Upper lobe of left lung (tissue), 6 donors: Measurements from ENCODE around the gene RHOU. TPM values are rescaled to one million over a fixed set of nuclear protein-coding genes. Genes with fewer than 3 reads are reported as not detected.

Experiments
- ATAC-seq, 2 donors: fragments of 200-7000 bp; cut with Tn5 transposase; one replicate each; pipeline ENCODE4 v1.9.1; 2022; ENCODE audit warnings: mild to moderate bottlenecking in 2 of 2, moderate library complexity in 2 of 2; ENCODE audit not compliant: low FRiP score in 2 of 2
- DNase-seq, 2 donors: peaks; one replicate each; pipeline ENCODE4 v3.0.0-alpha.2; 2019 to 2020
- H3K27ac ChIP-seq, 4 donors: fragments of 200-600 bp; sonication (generic); one replicate each; pipeline ENCODE4 v1.5.1; 2016 to 2019
- H3K27me3 ChIP-seq, 4 donors: fragments of 200-600 bp; sonication (generic); one replicate each; pipeline ENCODE4 v1.5.1; 2017 to 2019
- H3K36me3 ChIP-seq, 4 donors: fragments of 200-600 bp; sonication (generic); one replicate each; pipeline ENCODE4 v1.5.1; 2016 to 2019
- H3K4me1 ChIP-seq, 4 donors: fragments of 200-600 bp; sonication (generic); one replicate each; pipeline ENCODE4 v1.5.1; 2018 to 2019
- H3K4me3 ChIP-seq, 4 donors: fragments of 200-600 bp; sonication (generic); one replicate each; pipeline ENCODE4 v1.5.1; 2017 to 2019; ENCODE audit warnings: mild to moderate bottlenecking in 2 of 4, moderate library complexity in 1 of 4
- H3K9me3 ChIP-seq, 4 donors: fragments of 200-600 bp; sonication (generic); one replicate each; pipeline ENCODE4 v1.5.1; 2018 to 2019
- EP300 ChIP-seq, 4 donors: sonication (generic); formaldehyde crosslinking; IDR thresholded peaks; one replicate each; pipeline ENCODE4 v1.5.1; 2017; ENCODE audit warnings: antibody characterized with exemption in 4 of 4, control low read depth in 2 of 4
- POLR2A ChIP-seq, 4 donors: fragments of 450-650 bp; IDR thresholded peaks; one replicate each; pipeline ENCODE4 v1.5.1; 2016 to 2017; ENCODE audit warnings: antibody characterized with exemption in 4 of 4, mild to moderate bottlenecking in 2 of 4
- POLR2AphosphoS5 ChIP-seq, 2 donors: sonication (generic); formaldehyde crosslinking; IDR thresholded peaks; one replicate each; pipeline ENCODE4 v1.5.1; 2017; ENCODE audit warnings: antibody characterized with exemption in 2 of 2
- WGBS, 2 donors: methylation state at CpG; one replicate each; pipeline ENCODE4 v1.1.5; 2017 to 2018; 5-methylcytosine and 5-hydroxymethylcytosine counted together
- total RNA-seq, 6 donors: library from RNA; depleted of rRNA in 4 of 6; stranded (reverse); fragments of >200 nt in 4 of 6; gene quantifications; one replicate each; pipeline versions ENCODE4 v1.1.0 to v1.2.1, GENCODE V29; 2016 to 2021
- TF ChIP-seq, protein P1 (sequence below), 6 experiments: fragments of 450-650 bp in 4 of 6; fragments of 200-600 bp in 2 of 6; sonication (generic) in 2 of 6; IDR thresholded peaks; one replicate each; pipeline ENCODE4 v1.5.1; 2016 to 2019; ENCODE audit warnings: antibody characterized with exemption in 6 of 6
- donor health status: DM: no; HTN: no; CAD: no; lungs with moderate emphysema.
- donor health status: DM: no; HTN: yes; CAD: no; lungs with severe emphysema.

Gene RHOU
- total RNA-seq, 6 donors from 2014 or later: 11.0 to 44.9 (median 18.7) TPM

GRCh38 chr1:228793032-228793431 lies 57.8 kb downstream of the RHOU start:
- ATAC-seq (no peak), DNase-seq (no peak)
- Histone ChIP-seq H3K27ac (no peak overlapping the region), H3K9me3 (no peaks in the 10 kb centered on the region), H3K27me3 (no peaks in the 10 kb centered on the region), H3K36me3 (no peaks in the 10 kb centered on the region), H3K4me1 (peaks cover 0 to 4% (median 0%) of the 10 kb centered on the region in 4 donors), H3K4me3 (no peak overlapping the region)
- WGBS, 2 donors: 76 to 78% methylated on average over 2 of the region's 2 CpGs
- TF ChIP-seq POLR2AphosphoS5 (IDR thresholded peaks at IDR 0.05) (no peak), POLR2A (IDR thresholded peaks at IDR 0.05) (no peak), EP300 (IDR thresholded peaks at IDR 0.05) (no peak)
- TF ChIP-seq, protein P1, sequence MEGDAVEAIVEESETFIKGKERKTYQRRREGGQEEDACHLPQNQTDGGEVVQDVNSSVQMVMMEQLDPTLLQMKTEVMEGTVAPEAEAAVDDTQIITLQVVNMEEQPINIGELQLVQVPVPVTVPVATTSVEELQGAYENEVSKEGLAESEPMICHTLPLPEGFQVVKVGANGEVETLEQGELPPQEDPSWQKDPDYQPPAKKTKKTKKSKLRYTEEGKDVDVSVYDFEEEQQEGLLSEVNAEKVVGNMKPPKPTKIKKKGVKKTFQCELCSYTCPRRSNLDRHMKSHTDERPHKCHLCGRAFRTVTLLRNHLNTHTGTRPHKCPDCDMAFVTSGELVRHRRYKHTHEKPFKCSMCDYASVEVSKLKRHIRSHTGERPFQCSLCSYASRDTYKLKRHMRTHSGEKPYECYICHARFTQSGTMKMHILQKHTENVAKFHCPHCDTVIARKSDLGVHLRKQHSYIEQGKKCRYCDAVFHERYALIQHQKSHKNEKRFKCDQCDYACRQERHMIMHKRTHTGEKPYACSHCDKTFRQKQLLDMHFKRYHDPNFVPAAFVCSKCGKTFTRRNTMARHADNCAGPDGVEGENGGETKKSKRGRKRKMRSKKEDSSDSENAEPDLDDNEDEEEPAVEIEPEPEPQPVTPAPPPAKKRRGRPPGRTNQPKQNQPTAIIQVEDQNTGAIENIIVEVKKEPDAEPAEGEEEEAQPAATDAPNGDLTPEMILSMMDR (IDR thresholded peaks at IDR 0.05): no peak

- no peak overlapping the region for H3K27ac ChIP-seq
- 78 to 84% methylated on average over 1 of the region's 1 CpG for WGBS, 2 donors
- no peak overlapping the region for H3K4me3 ChIP-seq
- TF ChIP-seq POLR2A (IDR thresholded peaks at IDR 0.05) (no peak), EP300 (IDR thresholded peaks at IDR 0.05) (no peak), POLR2AphosphoS5 (IDR thresholded peaks at IDR 0.05) (no peak)
- TF ChIP-seq, protein P1 (IDR thresholded peaks at IDR 0.05): no peak
- no peak for DNase-seq
- no peaks in the 10 kb centered on the region for H3K9me3 ChIP-seq
- no peak for ATAC-seq
- H3K27me3 ChIP-seq: no peaks in the 10 kb centered on the region
- H3K4me1 ChIP-seq: peaks cover 0 to 9% (median 4%) of the 10 kb centered on the region in 4 donors
- H3K36me3 ChIP-seq: no peaks in the 10 kb centered on the region
These were observed 58.9 kb downstream of the RHOU start for GRCh38 chr1:228794173-228794572.

GRCh38 chr1:228794810-228795209 lies 59.5 kb downstream of the RHOU start:
- no peak overlapping the region for H3K27ac ChIP-seq
- DNase-seq (no peak), ATAC-seq (no peak)
- 85 to 89% methylated on average over 5 of the region's 5 CpGs for WGBS, 2 donors
- peaks cover 0 to 9% (median 4%) of the 10 kb centered on the region in 4 donors for H3K4me1 ChIP-seq
- H3K36me3 ChIP-seq: no peaks in the 10 kb centered on the region
- no peaks in the 10 kb centered on the region for H3K9me3 ChIP-seq
- TF ChIP-seq, protein P1 (IDR thresholded peaks at IDR 0.05): no peak
- TF ChIP-seq EP300 (IDR thresholded peaks at IDR 0.05) (no peak), POLR2A (IDR thresholded peaks at IDR 0.05) (no peak), POLR2AphosphoS5 (IDR thresholded peaks at IDR 0.05) (no peak)
- H3K4me3 ChIP-seq: no peak overlapping the region
- H3K27me3 ChIP-seq: no peaks in the 10 kb centered on the region

DNA sequence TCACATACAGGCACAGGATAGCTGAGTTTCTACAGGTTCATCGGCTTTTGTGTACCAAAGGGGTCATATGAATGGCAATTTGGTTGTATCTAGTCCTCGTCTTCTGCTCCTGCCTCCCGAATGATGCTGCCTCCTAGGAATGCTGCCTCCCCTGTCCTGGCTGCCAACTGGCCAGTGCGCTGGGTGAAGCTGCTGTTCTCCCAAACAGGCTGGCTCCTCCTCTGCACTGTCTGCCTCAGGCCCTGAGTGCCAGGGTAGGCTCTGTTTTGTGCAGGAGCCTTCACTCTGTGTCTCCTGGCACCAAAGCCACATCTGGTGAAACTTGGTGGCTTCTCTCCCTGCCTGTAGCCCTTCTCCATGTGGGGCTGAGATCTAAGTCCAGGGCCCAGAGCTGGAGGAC lies 60.3 kb downstream of the RHOU start:
- TF ChIP-seq EP300 (IDR thresholded peaks at IDR 0.05) (no peak), POLR2AphosphoS5 (IDR thresholded peaks at IDR 0.05) (no peak), POLR2A (IDR thresholded peaks at IDR 0.05) (no peak)
- TF ChIP-seq, protein P1 (IDR thresholded peaks at IDR 0.05): no peak
- ATAC-seq (peak in 1 of 2 donors; percentile 14), DNase-seq (no peak)
- no peak overlapping the region for H3K4me3 ChIP-seq
- H3K4me1 ChIP-seq: peaks cover 2 to 16% (median 5%) of the 10 kb centered on the region in 4 donors
- WGBS, 2 donors: 66 to 71% methylated on average over 4 of the region's 4 CpGs
- H3K27me3 ChIP-seq: no peaks in the 10 kb centered on the region
- H3K9me3 ChIP-seq: no peaks in the 10 kb centered on the region
- no peaks in the 10 kb centered on the region for H3K36me3 ChIP-seq
- no peak overlapping the region for H3K27ac ChIP-seq

Other genes starting within 250 kb of the RHOU start
- gene RNF187, start 248.1 kb upstream of the RHOU start, total RNA-seq: 100 to 1,000 TPM in 1 of 6 donors, 10 to 100 TPM in 5; 36.1 to 105 (median 71.2) TPM